Caco-2 (cell line): ENCODE data around the gene FAM9C. TPM values are rescaled to one million over a fixed set of nuclear protein-coding genes. Genes with fewer than 3 reads are reported as not detected.

Source experiments
- BruUV-seq: library from RNA; stranded (reverse); fragments of 400-500 nt; replicated peaks from 2 replicates; lab custom pipeline; 2021; lab: Mats Ljungman, UMichigan
- CTCF ChIA-PET: fragments of 300-600 bp; sonication (Branson Sonifier 250); formaldehyde crosslinking; loops from one replicate; lab custom pipeline; 2022; ENCODE audit warnings: antibody characterized with exemption; lab: Charles Lee
- POLR2A ChIA-PET: fragments of 300-600 bp; sonication (Branson Sonifier 250); formaldehyde crosslinking; loops from one replicate; lab custom pipeline; 2022; ENCODE audit warnings: antibody characterized with exemption; lab: Charles Lee
- DNase-seq, 2 experiments: peaks; one replicate each; pipeline versions ENCODE4 v3.0.0 to v3.0.0-alpha.2; 2020 to 2022
- H3K27me3 ChIP-seq: replicated peaks from 2 replicates; pipeline ENCODE4 v1.6.0; 2011; ENCODE audit warnings: low read length; ENCODE audit not compliant: control insufficient read depth, insufficient read depth
- H3K36me3 ChIP-seq: 2 replicates; pipeline ENCODE4 v1.5.1; 2011; ENCODE audit warnings: low read length; ENCODE audit not compliant: control insufficient read depth, insufficient read depth
- H3K4me1 ChIP-seq: fragments of 250-450 bp; sonication (Bioruptor Pico); 2 replicates; pipeline ENCODE4 v1.5.1; 2020; ENCODE audit warnings: mild to moderate bottlenecking
- H3K4me3 ChIP-seq: 2 replicates; pipeline ENCODE4 v1.5.1; 2011; ENCODE audit warnings: low read depth, mild to moderate bottlenecking, control low read depth, low read length
- H3K9me3 ChIP-seq: fragments of 250-450 bp; sonication (Bioruptor Pico); 2 replicates; pipeline ENCODE4 v1.5.1; 2020; ENCODE audit warnings: mild to moderate bottlenecking, moderate library complexity
- H3K27ac Mint-ChIP-seq: one replicate; pipeline ENCODE4 v1.8.0; 2022; ENCODE audit warnings: mixed read lengths; ENCODE audit not compliant: unreplicated experiment
- H3K27me3 Mint-ChIP-seq: one replicate; pipeline ENCODE4 v1.8.0; 2022; ENCODE audit warnings: mixed read lengths; ENCODE audit not compliant: insufficient read depth, unreplicated experiment
- H3K36me3 Mint-ChIP-seq: one replicate; pipeline ENCODE4 v1.8.0; 2022; ENCODE audit warnings: mild to moderate bottlenecking, mixed read lengths; ENCODE audit not compliant: insufficient read depth, unreplicated experiment
- H3K4me1 Mint-ChIP-seq: one replicate; pipeline ENCODE4 v1.8.0; 2022; ENCODE audit warnings: low read depth, mixed read lengths; ENCODE audit not compliant: unreplicated experiment
- H3K4me3 Mint-ChIP-seq: one replicate; pipeline ENCODE4 v1.8.0; 2022; ENCODE audit warnings: mild to moderate bottlenecking, moderate library complexity, mixed read lengths; ENCODE audit not compliant: unreplicated experiment
- H3K9me3 Mint-ChIP-seq: one replicate; pipeline ENCODE4 v1.8.0; 2022; ENCODE audit warnings: mixed read lengths; ENCODE audit not compliant: unreplicated experiment
- CTCF ChIP-seq, 2 experiments: fragments of 200-600 bp in 1 of 2; IDR thresholded peaks; 1 replicate in 1 of 2; 2 replicates in 1 of 2; pipeline versions ENCODE4 v1.5.1 to v1.8.0; 2011 to 2022; ENCODE audit warnings: antibody characterized with exemption in 1 of 2, control low read depth in 1 of 2, inconsistent platforms in 1 of 2, low read depth in 1 of 2, low read length in 1 of 2, mild to moderate bottlenecking in 1 of 2, moderate library complexity in 1 of 2; ENCODE audit not compliant: insufficient read depth in 1 of 2, severe bottlenecking in 1 of 2, unreplicated experiment in 1 of 2
- intact Hi-C: fragments of 100-400 bp; cut with micrococcal nuclease; formaldehyde crosslinking; loops from one replicate; pipeline ENCODE4 v1.10.0; 2022; ENCODE audit not compliant: unreplicated experiment
- total RNA-seq: library from RNA; stranded (reverse); gene quantifications from 2 replicates; pipeline ENCODE4 v1.2.3, GENCODE V29; 2022

The FAM9C gene
- total RNA-seq, 1 experiment from 2014 or later, result not detected

GRCh38 chrX:13014111-13015096, 30.0 kb downstream of the FAM9C start:
- Histone ChIP-seq H3K27me3 (no peaks in the 10 kb centered on the region), H3K4me1 (peaks cover 25% of the 10 kb centered on the region), H3K9me3 (no peaks in the 10 kb centered on the region), H3K4me3 (no peak overlapping the region), H3K36me3 (no peaks in the 10 kb centered on the region)
- ChIA-PET POLR2A (no interaction called here), CTCF (interaction anchor here (0.6 kb wide), 1 partner anchor 377 kb away, joined by 3 read pairs; no protein-coding TSS in a partner anchor)
- Mint-ChIP-seq H3K27me3 (no peaks in the 10 kb centered on the region), H3K27ac (no peak overlapping the region), H3K9me3 (no peaks in the 10 kb centered on the region), H3K36me3 (no peaks in the 10 kb centered on the region), H3K4me1 (peaks cover 19% of the 10 kb centered on the region), H3K4me3 (no peak overlapping the region)
- no TSS peak for BruUV-seq
- TF ChIP-seq CTCF (IDR thresholded peaks at IDR 0.05; ENCODE audit: insufficient read depth in 1 of 2, low read depth in 1 of 2, low read length in 1 of 2, severe bottlenecking in 1 of 2, unreplicated experiment in 1 of 2), result no peak
- intact Hi-C loops, result no loop called here
- DNase-seq, result peak in 1 of 2 experiments; percentile 25

- Mint-ChIP-seq H3K4me3 (no peak overlapping the region), H3K36me3 (no peaks in the 10 kb centered on the region), H3K27me3 (no peaks in the 10 kb centered on the region), H3K9me3 (no peaks in the 10 kb centered on the region), H3K27ac (no peak overlapping the region), H3K4me1 (peaks cover 19% of the 10 kb centered on the region)
- Histone ChIP-seq H3K9me3 (no peaks in the 10 kb centered on the region), H3K4me1 (peaks cover 25% of the 10 kb centered on the region), H3K36me3 (no peaks in the 10 kb centered on the region), H3K4me3 (no peak overlapping the region), H3K27me3 (no peaks in the 10 kb centered on the region)
- no peak for DNase-seq
- no TSS peak for BruUV-seq
- ChIA-PET CTCF (no interaction called here), POLR2A (no interaction called here)
- intact Hi-C loops, result no loop called here
- TF ChIP-seq CTCF (IDR thresholded peaks at IDR 0.05; ENCODE audit: insufficient read depth in 1 of 2, low read depth in 1 of 2, low read length in 1 of 2, severe bottlenecking in 1 of 2, unreplicated experiment in 1 of 2), result no peak
Observed at GRCh38 chrX:13013363-13014110, 30.9 kb downstream of the FAM9C start.

- Mint-ChIP-seq H3K27me3 (no peaks in the 10 kb centered on the region), H3K9me3 (no peaks in the 10 kb centered on the region), H3K4me3 (no peak overlapping the region), H3K27ac (peak overlapping the region; percentile 54), H3K36me3 (no peaks in the 10 kb centered on the region), H3K4me1 (peaks cover 13% of the 10 kb centered on the region)
- Histone ChIP-seq H3K27me3 (no peaks in the 10 kb centered on the region), H3K4me3 (no peak overlapping the region), H3K9me3 (no peaks in the 10 kb centered on the region), H3K36me3 (no peaks in the 10 kb centered on the region), H3K4me1 (peaks cover 17% of the 10 kb centered on the region)
- DNase-seq, result no peak
- intact Hi-C loops, result no loop called here
- POLR2A ChIA-PET, result no interaction called here
- no peak for TF ChIP-seq CTCF (IDR thresholded peaks at IDR 0.05; ENCODE audit: insufficient read depth in 1 of 2, low read depth in 1 of 2, low read length in 1 of 2, severe bottlenecking in 1 of 2, unreplicated experiment in 1 of 2)
- CTCF ChIA-PET, result no interaction called here
- BruUV-seq, result no TSS peak
Observed at GRCh38 chrX:13010546-13010945, 33.9 kb downstream of the FAM9C start.
